NCI-H2029 treated with DMSO at 0.1 percent for 48 hours (cell line): ENCODE data around the gene AP4B1.

Source experiments
- DNase-seq: peaks from one replicate; lab custom pipeline; 2025; lab: John Stamatoyannopoulos, UW

Gene AP4B1

DNA sequence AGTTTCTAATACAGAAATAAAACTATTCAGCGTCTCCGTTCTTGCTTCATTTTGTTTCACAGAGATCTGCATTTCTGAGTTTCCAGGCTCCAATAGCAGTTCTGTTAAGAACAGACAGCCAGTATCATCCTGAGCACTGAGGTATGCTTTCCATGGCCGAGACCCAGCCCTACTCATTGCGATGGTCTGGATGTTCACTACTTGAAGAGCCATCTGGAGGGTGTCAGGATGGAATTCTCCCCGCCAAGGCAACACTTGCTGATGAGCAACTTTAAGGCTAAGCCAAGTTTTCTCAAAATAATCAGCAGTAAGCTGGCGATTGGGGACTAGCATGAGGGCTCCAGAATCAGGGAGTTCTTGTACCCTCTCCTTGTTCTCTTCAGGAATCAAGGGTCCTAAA lies 9.5 kb downstream of the AP4B1 start:
- DNase-seq: no peak

DNA sequence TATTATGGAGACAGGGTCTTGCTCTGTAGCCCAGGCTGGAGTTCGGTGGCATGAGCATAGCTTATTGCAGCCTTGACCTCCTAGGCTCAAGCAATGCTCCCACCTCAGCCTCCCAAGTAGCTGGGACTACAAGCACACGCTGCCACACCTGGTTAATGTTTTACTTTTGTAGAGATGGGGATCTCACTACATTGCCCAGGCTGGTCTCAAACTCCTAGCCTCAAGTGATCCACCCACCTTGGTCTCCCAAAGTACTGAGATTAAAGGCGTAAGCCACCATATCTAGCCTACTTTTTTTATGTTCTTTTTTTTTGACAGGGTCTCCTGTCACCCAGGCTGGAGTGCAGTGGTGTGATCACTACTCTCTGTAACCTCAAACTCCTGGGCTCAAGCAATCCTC lies 11.3 kb downstream of the AP4B1 start:
- DNase-seq: no peak

DNA sequence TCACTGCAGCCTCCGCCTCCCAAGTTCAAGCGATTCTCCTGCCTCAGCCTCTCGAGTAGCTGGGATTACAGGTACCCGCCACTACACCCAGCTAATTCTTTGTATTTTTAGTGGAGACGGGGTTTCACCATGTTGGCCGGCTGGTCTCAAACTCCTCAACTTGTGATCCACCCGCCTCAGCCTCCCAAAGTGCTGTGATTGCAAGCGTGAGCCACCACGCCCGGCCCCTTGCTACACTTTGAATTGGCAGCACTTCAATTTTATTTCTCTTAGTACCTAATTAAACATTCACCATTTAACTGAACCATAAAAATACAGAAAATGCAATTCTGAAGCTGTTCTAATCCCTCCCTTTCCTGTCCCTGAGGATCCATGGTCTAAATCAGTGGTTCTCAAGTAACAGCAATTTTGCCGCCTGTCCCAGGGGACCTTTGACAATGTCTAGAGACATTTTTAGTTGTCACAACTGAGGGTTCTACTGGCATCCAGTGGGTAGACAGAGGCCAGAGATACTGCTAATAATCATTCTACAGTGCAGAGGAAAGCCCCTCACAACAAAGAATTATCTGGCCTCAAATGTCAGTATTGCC lies 12.9 kb downstream of the AP4B1 start:
- no peak for DNase-seq

DNA sequence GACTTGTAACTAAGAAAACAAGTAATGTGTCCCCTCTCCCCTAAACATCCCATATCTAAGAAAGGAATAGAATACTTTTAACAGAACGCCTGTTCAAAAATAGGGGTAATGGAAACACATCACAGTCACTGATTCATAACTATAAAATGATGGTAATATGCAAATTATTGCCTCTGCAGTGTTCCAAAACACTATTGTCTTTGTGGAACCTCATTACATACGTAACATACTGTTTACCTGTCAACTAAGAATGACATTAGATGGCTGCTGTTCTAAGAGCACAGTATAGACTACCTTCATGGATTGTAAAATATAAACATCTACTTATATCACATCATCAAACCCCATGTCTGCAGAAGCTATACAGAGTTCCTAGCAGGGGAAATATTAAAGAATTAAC lies 13.8 kb downstream of the AP4B1 start:
- DNase-seq: no peak

DNA sequence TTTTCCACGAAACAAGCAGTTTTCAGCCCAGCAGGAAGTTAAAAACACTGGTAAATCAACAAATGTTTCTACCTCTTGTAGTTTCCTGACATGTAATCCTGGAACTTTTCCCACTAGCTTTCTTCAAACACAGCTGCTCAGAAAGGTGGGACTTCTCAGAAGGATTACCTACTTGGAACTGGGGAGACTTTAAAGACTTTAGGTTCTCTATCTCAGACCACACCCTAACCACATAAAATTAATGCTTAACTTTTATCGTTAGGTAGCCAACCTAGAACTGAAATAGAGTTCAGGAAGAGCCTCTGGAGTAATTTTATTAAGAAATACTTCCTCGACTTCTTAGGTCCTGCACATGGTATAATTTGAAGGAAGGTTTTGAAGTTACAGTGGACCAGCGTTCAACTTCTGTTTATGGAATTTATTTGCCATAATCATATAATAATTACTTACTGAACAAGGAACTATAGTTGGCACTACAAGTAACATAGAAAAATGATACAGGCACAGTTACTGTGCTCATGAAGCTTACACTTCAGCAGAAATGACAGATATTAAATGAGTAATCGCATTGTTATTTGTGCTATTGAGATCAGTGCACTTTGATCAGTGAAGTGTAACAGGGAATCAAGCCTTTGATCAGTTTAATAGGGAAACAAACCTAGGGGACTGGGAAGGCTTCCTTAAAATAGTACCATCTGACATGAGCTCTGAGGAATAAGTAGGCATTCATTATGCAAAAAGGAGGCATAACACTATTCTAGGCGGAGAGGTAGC lies 17.0 kb downstream of the AP4B1 start, which contains the start of gene BCL2L15:
BCL2L15 (minus strand) TSS at position 180 of the 774 bp plus-strand sequence. CDS start 206 bp downstream, outside the sequence.
- no peak for DNase-seq

DNA sequence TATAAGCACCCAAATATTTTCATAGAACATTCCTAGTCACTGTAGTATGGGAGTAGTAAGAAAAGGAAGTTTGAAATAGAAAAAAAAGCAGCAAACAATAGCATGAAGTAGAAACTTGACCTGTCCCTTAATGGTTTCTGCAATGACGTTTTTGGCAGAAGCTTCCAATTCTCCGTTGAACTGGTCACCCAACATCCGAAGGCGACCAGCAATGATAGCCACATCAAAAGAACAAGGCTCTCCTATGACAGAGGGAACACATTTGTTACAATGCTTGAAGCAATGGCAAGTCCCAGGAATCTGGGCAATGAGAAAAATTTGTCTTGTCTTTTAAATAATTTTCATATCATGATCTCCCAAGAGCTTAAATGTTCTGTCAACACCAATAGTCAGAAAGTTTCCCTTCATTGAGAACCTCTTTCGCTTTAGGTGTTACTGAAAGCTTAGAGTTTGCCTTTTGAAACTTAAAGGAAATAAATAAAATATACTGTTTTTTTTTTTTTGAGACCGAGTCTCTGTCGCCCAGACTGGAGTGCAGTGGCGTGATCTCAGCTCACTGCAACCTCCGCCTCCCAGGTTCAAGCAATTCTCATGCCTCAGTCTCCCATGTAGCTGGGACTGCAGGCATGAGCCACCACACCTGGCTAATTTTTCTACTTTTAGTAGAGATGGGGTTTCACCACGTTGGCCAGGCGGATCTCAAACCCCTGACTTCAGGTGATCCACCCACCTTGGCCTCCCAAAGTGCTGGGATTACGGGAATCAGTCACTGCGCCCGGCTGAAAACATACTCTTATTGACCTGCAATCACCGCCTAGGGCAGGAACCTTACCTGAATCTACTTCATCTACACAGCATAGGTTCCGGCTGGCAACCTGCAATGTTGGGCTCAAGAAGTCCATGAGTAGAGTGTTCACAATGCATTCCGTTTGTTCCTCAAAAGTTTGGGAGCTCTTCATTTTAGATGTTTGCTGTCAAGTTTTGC lies 17.9 kb downstream of the AP4B1 start:
- no peak for DNase-seq

DNA sequence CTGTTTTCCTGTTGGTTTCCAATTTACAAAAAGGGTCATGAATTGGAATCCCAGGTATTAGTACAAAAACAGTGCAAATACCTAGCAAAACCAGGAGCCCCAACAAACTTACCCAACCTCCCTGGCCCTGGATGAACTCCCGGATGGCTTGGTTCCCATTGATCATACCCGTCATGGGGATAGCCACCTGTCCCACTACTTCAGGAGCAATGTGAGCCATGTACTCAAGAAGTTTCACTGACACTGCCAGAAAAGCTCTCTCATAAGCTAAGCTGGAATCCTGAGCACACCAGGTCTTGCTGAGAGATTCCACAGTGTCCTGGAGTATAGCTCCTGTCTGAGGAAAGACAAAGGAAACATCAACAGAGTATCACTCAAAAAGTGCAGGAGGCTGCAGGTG lies 22.9 kb downstream of the AP4B1 start:
- no peak for DNase-seq

DNA sequence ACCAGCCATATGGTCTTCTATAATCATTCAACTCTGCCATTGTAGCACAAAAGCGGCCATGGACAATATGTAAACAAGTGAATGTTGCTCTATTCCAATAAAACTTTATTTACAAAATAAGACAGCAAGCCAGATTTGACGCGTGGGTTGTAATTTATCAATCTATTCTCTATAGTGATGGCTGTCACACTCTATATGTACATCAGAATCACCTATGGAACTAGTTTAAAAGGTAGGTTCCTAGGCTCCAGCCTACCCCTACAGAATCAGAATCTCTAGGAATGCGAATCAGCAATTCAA lies 24.9 kb downstream of the AP4B1 start:
- DNase-seq: no peak

DNA sequence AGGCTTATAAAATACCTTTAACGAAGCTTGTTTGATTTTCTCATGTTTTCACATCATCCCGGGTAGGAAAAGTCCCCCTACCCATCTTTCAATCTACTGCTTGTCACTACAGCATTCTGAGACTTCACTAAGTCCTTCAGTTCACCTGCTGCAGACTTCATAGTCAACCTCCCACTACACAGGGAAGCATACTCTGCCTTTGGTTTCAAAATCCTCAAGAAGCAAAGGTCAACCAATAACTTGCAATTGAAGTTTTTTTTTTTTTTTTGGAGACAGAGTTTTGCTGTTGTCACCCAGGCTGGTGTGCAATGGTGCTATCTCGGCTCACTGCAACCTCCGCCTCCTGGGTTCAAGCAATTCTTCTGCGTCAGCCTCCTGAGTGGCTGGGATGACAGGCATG lies 28.4 kb downstream of the AP4B1 start:
- DNase-seq: no peak

DNA sequence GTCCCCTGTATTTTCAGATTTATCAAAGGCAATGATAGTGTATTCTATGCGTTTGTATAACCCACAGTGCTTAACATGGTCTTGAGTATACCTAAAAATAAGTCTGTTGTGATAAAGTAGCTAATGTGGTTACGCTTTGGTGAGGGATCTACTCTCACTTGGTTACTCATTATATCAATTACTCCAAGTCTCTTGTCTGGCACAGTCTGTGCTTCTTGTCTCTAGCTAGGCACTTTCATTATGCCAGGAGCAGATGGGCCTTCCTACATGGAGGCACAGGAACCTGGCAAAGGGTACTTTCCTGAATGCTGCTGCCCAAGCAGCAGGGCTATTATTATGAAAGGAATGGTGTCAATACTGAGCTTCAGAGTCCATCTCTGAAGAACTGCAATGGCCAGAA lies 28.9 kb downstream of the AP4B1 start:
- DNase-seq: no peak

DNA sequence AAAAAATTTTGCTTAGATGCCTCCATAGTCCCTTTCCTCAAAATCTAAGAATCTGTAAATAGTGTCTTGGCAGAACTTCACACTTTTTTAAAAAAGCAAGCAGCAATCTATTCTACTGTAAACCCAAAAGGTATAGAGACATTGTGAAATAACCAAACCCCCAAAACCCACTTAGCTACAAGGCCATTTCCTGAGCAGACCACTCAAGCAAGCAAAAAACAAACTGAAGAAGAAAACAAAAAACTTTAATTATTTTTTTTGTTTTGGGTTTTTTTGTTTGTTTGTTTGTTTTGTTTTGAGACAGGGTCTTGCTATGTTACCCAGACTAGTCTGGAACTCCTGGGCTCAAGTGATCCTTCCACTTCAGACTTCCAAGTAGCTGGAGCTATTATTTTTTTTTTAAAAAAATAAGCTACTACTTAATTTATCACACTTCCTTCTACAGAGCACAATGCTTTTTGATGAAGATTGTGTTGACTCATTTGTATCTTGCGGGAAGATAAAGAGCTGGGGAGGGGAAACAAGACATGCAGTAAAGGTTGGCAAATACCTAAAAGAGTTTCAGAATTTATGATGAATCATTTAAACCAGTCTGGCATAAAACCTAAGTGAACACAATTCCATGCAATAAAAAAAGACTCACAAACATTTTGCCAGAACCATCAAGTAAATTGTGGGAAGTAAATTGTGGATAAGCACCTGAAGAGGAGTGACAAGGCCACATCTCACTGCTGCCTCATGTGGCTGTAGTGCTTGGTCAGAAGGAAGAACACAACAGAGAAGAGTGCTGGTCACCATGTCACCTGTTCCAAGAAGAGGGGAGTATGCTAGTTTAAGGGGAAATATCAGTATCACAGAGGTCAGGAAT lies 30.4 kb downstream of the AP4B1 start:
- no peak for DNase-seq

DNA sequence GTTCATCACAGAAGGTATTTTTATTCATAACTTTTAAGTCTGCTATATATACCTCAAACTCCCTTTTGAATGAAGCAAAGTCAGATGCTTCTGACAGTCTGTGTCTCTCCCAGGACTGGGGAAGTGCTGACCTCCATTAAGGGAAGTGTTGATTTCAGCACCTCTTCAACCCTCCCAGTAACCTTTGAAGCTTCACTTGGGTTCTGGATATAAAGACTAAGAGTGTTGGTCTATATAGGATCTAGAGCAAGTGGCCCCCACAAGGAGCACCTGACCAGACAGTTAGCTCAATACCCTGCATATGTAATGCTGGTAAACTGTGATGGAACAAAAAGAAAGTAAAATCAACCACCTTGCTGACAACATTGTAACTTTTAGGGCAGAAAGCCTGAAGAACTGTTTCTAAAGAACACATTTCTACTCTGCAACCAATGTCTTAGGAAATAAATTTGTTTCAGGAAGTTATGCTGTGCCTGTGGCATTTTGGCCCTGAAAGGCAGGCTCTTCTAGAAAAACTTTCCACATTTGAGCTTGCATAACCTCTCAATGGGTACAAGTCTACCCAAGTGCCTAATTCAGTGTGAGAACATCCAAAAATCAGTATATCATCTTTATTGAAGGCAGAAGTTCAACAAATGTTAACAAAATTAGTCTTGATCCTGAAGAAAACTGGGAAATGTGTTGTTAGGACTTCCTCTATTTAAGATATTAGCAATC lies 32.2 kb downstream of the AP4B1 start:
- no peak for DNase-seq

DNA sequence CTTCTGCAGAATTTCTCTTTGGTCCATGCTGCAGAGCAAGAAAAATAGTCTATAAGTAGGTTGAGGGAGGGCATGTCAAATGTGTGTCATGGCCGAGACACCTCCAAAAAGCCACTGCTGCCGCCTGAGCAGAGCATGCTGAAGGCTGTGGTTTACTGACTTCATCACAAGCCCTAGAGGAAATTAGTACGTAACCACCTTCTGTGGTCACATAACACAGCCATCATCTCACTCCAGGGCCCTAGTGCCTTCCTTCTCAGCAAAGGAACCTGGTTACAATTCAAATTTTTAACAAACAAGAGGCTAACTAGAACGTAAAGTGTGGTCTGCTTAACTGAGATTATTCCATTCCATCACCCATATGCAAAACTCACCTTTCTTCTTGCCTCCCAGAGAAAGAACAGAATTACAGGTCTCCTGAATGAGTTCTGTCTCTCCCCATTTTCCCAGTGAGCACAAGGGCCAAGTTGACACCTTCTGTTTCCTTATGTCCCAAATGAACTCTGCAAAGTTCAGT lies 32.9 kb downstream of the AP4B1 start, which contains the start of gene PTPN22:
PTPN22 (minus strand) TSS at position 116 of the 517 bp plus-strand sequence.
- DNase-seq: no peak

DNA sequence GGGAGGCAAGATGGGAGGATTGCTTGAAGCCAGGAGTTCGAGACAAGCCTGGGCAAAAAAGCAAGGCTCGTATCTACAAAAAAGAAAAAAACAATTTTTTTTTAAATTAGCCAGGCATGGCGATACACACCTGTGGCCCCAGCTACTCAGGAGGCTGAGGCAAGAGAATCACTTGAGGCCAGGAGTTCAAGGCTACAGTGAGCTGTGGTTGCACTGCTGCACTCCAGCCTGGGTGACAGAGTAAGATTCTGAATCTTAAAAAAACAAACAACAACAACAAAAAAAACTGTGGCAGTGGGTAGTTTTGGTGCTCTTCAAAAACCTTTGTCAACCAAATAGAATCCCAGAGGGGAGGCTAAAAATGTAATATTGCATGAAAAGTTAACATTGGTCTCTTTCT lies 33.8 kb downstream of the AP4B1 start:
- DNase-seq: no peak

DNA sequence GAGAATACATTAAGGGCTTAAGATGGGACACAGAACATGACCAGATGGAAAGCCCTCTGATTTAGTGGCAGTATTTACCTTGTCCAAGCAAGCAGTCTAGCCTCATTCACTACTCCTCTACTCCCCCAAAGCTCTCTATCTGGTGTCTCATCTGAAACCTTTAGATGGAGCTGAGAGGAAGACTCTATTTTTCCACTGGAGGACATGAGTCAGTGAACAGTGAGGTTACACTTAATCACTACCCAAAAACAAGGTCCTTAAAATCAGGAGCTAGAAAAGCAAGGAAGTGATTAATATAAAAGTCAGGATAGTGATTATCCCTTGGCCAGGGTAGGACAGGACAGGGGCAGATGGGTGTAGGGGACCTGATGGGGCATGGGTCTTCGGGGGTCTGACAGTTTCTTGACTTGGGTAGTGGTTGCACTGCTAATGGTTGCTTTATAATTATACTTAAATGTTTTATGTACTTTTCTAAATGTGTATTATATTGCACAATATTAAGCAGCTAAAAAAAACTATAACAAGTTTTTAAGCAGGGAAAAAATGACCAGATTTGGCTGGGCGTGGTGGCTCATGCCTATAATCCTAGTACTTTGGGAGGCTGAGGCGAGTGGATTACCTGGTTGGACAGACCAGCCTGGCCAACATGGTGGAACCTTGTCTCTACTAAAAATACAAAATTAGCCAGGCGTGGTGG lies 36.1 kb downstream of the AP4B1 start:
- no peak for DNase-seq

DNA sequence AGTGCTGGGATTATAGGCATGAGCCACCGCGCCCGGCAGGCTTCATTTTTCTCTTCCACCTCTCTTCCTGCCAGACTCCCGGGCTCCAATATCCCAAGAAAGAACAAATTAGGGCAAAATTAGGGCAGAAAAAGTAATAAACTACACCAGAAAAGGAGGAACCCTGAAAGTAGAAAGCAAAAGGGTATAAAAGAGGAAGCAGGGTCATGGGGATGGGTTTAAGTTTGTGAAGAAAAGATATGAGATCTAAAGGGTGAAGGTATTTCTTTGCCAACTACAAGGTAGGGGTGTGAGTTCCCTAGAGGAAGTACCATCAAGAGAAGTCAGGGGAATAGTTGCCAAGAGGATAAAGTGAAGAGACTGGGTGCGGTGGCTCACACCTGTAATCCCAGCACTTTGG lies 43.0 kb downstream of the AP4B1 start:
- no peak for DNase-seq

DNA sequence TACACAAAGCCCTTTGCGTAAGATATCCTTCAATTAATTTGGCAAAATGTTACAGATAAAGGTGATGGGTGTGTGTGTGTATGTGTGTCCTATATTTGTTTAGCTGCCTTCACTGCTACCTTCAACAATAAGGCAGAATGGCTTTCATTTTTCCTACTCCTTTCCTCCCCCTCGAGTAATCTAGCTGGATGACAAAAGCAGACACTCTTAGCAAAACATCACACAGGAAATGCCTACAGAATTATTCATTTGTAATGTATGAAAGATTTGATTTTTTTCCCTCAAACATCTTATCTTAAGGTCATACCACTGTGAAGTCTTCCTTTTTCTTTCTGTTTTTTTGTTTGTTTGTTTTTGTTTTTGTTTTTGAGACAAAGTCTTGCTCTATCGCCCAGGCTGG lies 43.7 kb downstream of the AP4B1 start:
- DNase-seq: no peak

DNA sequence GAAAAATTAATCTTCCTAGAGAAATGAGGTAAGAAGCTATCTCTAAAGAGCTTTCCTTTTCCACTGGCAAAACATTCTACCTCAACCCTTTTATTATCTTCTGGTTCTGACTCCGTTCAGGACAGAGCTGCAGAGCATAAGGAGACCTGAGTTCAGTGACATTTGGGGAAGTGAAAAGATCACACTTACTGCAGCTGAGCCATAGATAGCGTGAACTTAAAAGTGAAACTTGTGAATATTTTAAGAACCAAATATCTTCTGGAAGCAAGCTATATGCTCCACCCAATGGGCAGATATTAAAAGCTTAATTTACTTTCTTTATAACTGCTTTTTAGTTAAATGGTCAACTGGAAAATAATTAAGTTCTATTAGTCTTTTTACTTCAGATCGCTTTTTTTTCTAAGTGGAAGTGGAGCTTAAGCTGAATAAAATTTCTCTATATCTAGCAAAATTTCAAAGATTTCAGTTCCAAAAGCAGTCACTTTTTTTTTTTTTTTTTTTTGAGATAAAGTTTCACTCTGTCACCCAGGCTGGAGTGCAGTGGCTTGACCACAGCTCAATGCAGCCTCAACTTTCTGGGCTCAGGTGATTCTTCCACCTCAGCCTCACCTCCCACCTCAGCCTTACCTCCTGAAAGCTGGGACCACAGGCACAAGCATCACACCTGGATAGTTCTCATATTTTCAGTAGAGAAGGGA lies 45.0 kb downstream of the AP4B1 start:
- DNase-seq: no peak

DNA sequence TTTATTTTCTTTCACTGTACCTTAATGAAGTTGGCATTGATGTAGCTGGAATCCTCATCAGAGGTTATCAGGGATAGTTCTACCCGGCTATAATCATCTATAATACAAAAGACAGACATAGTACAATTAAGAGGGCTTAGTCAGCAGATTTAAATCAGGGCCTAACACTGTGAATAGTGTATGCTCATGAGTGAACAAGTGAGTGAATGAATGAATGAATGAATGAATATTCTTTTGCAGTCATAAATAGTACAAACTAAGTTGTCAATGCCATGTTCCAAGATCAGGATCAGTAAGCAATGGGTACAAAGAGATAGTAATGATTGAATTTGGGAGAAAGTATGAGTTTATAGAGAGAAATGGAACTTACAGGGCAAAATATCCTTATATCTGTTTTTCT lies 45.6 kb downstream of the AP4B1 start:
- no peak for DNase-seq

DNA sequence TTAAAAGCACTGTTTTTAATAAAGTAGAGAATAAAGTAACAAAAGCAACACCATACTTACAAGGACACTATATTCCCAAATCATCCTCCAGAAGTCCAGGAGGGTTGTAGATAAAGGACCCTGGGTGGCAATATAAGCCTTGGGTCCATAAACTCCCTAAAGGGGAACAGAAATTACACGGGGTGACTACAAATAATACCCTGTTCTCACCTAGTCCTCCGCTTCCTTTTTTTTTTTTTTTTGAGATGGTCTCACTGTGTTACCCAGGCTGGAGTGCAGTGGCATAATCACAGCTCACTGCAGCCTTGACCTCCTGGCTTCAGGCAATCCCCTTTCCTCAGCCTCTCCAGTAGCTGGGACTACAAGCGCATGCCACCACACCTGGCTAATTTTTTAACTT lies 46.2 kb downstream of the AP4B1 start:
- no peak for DNase-seq
